GM19468 (cell line): ENCODE results near the gene B4GALT3.

Experiments used
- ATAC-seq: cut with Tn5 transposase; IDR thresholded peaks from one replicate; pipeline ENCODE4 v1.9.1; 2021; ENCODE audit warnings: mild to moderate bottlenecking, moderate library complexity, moderate number of reproducible peaks; ENCODE audit not compliant: unreplicated experiment; ENCODE audit errors: extremely low read depth

B4GALT3 gene

GRCh38 chr1:161165742-161166668 is 11.3 kb downstream of the B4GALT3 start, which contains the start of gene PPOX:
PPOX (plus strand) TSS chr1:161166426; CDS start chr1:161166848, 422 bp downstream.
- peak; percentile 94 for ATAC-seq

GRCh38 chr1:161164901-161165610 is 12.3 kb downstream of the B4GALT3 start:
- ATAC-seq = no peak

- ATAC-seq = no peak
Observed at GRCh38 chr1:161163793-161164192, 13.5 kb downstream of the B4GALT3 start.

- ATAC-seq = no peak
Observed at GRCh38 chr1:161162806-161163205, 14.5 kb downstream of the B4GALT3 start.

- ATAC-seq = no peak
Observed at GRCh38 chr1:161162052-161162451, 15.3 kb downstream of the B4GALT3 start.

- no peak for ATAC-seq
Observed at GRCh38 chr1:161161652-161162051, 15.7 kb downstream of the B4GALT3 start.

- ATAC-seq = no peak
Observed at GRCh38 chr1:161160671-161161145, 16.6 kb downstream of the B4GALT3 start.

GRCh38 chr1:161159913-161160243 is 17.4 kb downstream of the B4GALT3 start:
- no peak for ATAC-seq

- peak; percentile 82 for ATAC-seq
Observed at GRCh38 chr1:161159087-161159912, 18.0 kb downstream of the B4GALT3 start, which contains the start of gene USP21. USP21 (plus strand) TSS chr1:161159500; CDS start chr1:161160641, 1,141 bp downstream.

- no peak for ATAC-seq
Observed at GRCh38 chr1:161158316-161159010, 18.8 kb downstream of the B4GALT3 start.

- ATAC-seq = no peak
Observed at GRCh38 chr1:161157867-161158266, 19.4 kb downstream of the B4GALT3 start.

- peak; percentile 63 for ATAC-seq
Observed at GRCh38 chr1:161153682-161154337, 23.5 kb downstream of the B4GALT3 start, which contains the start of gene UFC1. UFC1 (plus strand) TSS chr1:161153978; CDS start chr1:161153998, 20 bp downstream.

- no peak for ATAC-seq
Observed at GRCh38 chr1:161153176-161153575, 24.1 kb downstream of the B4GALT3 start.

GRCh38 chr1:161145832-161146231 is 31.5 kb downstream of the B4GALT3 start:
- no peak for ATAC-seq

GRCh38 chr1:161140755-161141400 is 36.4 kb downstream of the B4GALT3 start:
- no peak for ATAC-seq

- ATAC-seq = no peak
Observed at GRCh38 chr1:161139766-161140165, 37.5 kb downstream of the B4GALT3 start.

GRCh38 chr1:161138431-161138830 is 38.9 kb downstream of the B4GALT3 start:
- no peak for ATAC-seq

- ATAC-seq = no peak
Observed at GRCh38 chr1:161137881-161138280, 39.4 kb downstream of the B4GALT3 start.
